Measurements from ENCODE around the gene SLC39A12.

Gene SLC39A12

GRCh38 chr10:18043148-18044006 is 91.7 kb downstream of the SLC39A12 start:
- Mint-ChIP-seq H3K4me1 (peaks cover 11% of the 10 kb centered on the region), H3K27me3 (ENCODE audit: low read depth) (no peaks in the 10 kb centered on the region), H3K27ac (peak overlapping the region; percentile 63 to 77 (median 72)), H3K9me3 (no peaks in the 10 kb centered on the region), H3K36me3 (ENCODE audit: low read depth) (no peaks in the 10 kb centered on the region), H3K4me3 (no peak overlapping the region)
- TF ChIP-seq, protein P1, sequence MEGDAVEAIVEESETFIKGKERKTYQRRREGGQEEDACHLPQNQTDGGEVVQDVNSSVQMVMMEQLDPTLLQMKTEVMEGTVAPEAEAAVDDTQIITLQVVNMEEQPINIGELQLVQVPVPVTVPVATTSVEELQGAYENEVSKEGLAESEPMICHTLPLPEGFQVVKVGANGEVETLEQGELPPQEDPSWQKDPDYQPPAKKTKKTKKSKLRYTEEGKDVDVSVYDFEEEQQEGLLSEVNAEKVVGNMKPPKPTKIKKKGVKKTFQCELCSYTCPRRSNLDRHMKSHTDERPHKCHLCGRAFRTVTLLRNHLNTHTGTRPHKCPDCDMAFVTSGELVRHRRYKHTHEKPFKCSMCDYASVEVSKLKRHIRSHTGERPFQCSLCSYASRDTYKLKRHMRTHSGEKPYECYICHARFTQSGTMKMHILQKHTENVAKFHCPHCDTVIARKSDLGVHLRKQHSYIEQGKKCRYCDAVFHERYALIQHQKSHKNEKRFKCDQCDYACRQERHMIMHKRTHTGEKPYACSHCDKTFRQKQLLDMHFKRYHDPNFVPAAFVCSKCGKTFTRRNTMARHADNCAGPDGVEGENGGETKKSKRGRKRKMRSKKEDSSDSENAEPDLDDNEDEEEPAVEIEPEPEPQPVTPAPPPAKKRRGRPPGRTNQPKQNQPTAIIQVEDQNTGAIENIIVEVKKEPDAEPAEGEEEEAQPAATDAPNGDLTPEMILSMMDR (IDR thresholded peaks at IDR 0.05; ENCODE audit: unreplicated experiment in 3 of 3): no peak

- no peaks in the 10 kb centered on the region for H3K27me3 Mint-ChIP-seq (ENCODE audit: low read depth)
- H3K9me3 Mint-ChIP-seq: no peaks in the 10 kb centered on the region
- peaks cover 11% of the 10 kb centered on the region for H3K4me1 Mint-ChIP-seq
- no peaks in the 10 kb centered on the region for H3K36me3 Mint-ChIP-seq (ENCODE audit: low read depth)
- H3K27ac Mint-ChIP-seq: no peak overlapping the region
- TF ChIP-seq, protein P1 (IDR thresholded peaks at IDR 0.05; ENCODE audit: unreplicated experiment in 3 of 3): no peak
- H3K4me3 Mint-ChIP-seq: no peak overlapping the region
Measured at GRCh38 chr10:18044976-18045720, 93.4 kb downstream of the SLC39A12 start.

GRCh38 chr10:18056583-18056982 is 104.9 kb downstream of the SLC39A12 start:
- no peaks in the 10 kb centered on the region for H3K36me3 Mint-ChIP-seq (ENCODE audit: low read depth)
- peaks cover 3% of the 10 kb centered on the region for H3K27me3 Mint-ChIP-seq (ENCODE audit: low read depth)
- H3K4me3 Mint-ChIP-seq: no peak overlapping the region
- H3K9me3 Mint-ChIP-seq: peaks cover 3% of the 10 kb centered on the region
- peaks cover 5% of the 10 kb centered on the region for H3K4me1 Mint-ChIP-seq
- H3K27ac Mint-ChIP-seq: no peak overlapping the region
- TF ChIP-seq, protein P1 (IDR thresholded peaks at IDR 0.05; ENCODE audit: unreplicated experiment in 3 of 3): no peak

DNA sequence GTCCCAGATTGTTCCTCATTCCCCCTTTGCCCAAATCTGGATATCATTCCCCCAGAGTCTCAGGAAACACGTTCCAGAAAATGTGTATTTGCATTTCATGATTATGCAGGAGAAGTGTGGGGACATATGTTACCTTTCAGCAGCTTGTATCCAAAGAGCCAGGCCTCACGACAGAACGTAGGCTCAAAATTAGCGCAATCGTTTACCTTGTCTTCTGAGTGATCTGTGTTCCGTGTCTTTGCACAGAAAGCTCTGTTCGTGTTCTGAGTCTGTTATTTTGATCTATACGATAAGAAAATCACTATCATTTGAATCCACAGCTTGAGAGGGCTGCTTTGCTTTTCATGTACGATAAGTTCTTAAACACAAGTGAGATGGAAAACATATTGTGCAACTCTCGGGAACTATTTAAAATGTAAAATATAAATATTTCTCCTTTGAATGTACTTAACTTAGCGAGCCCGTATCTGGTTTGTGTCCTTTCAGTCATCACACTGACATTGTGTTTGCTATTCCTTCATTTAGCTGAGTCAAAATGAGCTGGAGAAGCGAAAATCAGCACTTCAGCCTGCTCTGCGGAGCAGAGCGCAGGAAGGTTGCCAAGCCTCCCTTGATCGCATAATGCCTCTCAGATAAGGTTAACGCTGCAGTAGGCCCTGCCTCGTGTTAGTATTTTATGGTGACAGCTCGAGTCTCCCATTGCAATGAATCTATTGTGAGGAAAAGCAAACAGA is 108.3 kb downstream of the SLC39A12 start:
- H3K27me3 Mint-ChIP-seq (ENCODE audit: low read depth): peaks cover 3% of the 10 kb centered on the region
- peaks cover 3% of the 10 kb centered on the region for H3K9me3 Mint-ChIP-seq
- TF ChIP-seq, protein P1 (IDR thresholded peaks at IDR 0.05; ENCODE audit: unreplicated experiment in 3 of 3): no peak
- no peaks in the 10 kb centered on the region for H3K36me3 Mint-ChIP-seq (ENCODE audit: low read depth)
- H3K27ac Mint-ChIP-seq: no peak overlapping the region
- H3K4me3 Mint-ChIP-seq: no peak overlapping the region
- H3K4me1 Mint-ChIP-seq: no peaks in the 10 kb centered on the region

DNA sequence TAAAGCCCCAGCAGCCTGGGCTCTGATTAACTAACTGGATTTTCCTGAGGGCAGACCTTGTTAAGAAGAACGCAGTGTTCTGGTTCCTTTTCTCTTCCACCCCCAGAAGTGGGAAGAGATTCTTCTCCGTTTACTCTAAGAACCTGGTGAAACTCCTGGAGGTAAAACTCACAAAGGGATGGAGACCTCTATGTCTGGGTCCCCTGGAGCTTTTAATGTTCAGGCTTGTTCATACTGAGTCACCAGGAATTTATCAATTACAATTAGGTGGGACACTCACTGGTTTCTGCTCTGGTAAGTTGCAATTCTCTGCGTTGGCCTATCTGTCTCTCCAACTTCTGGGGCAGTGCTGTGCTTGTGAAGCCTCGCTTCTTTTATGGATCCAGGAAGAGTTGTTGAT is 115.2 kb downstream of the SLC39A12 start:
- Mint-ChIP-seq H3K36me3 (ENCODE audit: low read depth) (no peaks in the 10 kb centered on the region), H3K27me3 (ENCODE audit: low read depth) (no peaks in the 10 kb centered on the region), H3K4me3 (no peak overlapping the region), H3K4me1 (no peaks in the 10 kb centered on the region), H3K27ac (no peak overlapping the region), H3K9me3 (peaks cover 3% of the 10 kb centered on the region)
- TF ChIP-seq, protein P1 (IDR thresholded peaks at IDR 0.05; ENCODE audit: unreplicated experiment in 3 of 3): no peak

All from nephron (organoid).